MM.1S (cell line): ENCODE measurements around the gene BRINP2.

Experiments used
- DNase-seq: peaks from one replicate; pipeline ENCODE4 v3.0.0-alpha.2; 2015
- H2AFZ ChIP-seq: fragments of 300-600 bp; sonication (generic); 2 replicates; pipeline ENCODE4 v1.6.0; 2016; ENCODE audit warnings: antibody characterized with exemption, low read length
- H3F3A ChIP-seq: fragments of 300-600 bp; sonication (generic); 2 replicates; pipeline ENCODE4 v1.6.1; 2016; ENCODE audit warnings: mild to moderate bottlenecking, antibody characterized with exemption, low read length, moderate library complexity, mixed read lengths; ENCODE audit not compliant: insufficient read depth
- H3K27ac ChIP-seq: fragments of 300-600 bp; sonication (generic); 2 replicates; pipeline ENCODE4 v1.5.1; 2016; ENCODE audit warnings: mild to moderate bottlenecking, low read length
- H3K27me3 ChIP-seq: fragments of 300-600 bp; sonication (generic); replicated peaks from 2 replicates; pipeline ENCODE4 v1.6.0; 2016; ENCODE audit warnings: low read length; ENCODE audit not compliant: insufficient read depth
- H3K36me3 ChIP-seq: fragments of 300-600 bp; sonication (generic); replicated peaks from 2 replicates; pipeline ENCODE4 v1.6.1; 2016; ENCODE audit warnings: mild to moderate bottlenecking, low read length, mixed read lengths; ENCODE audit not compliant: insufficient read depth
- H3K4me1 ChIP-seq: fragments of 300-600 bp; sonication (generic); 2 replicates; pipeline ENCODE4 v1.6.1; 2016; ENCODE audit warnings: low read length, mixed read lengths
- H3K4me2 ChIP-seq: fragments of 300-600 bp; sonication (generic); 2 replicates; pipeline ENCODE4 v1.6.0; 2016; ENCODE audit warnings: low read depth, low read length
- H3K4me3 ChIP-seq: fragments of 300-600 bp; sonication (generic); 2 replicates; pipeline ENCODE4 v1.5.1; 2016; ENCODE audit warnings: low read length, mixed read lengths
- H3K79me2 ChIP-seq: fragments of 300-600 bp; sonication (generic); 2 replicates; pipeline ENCODE4 v1.6.1; 2016; ENCODE audit warnings: mixed run types, low read length, mixed read lengths
- H3K9ac ChIP-seq: fragments of 300-600 bp; sonication (generic); 2 replicates; pipeline ENCODE4 v1.6.1; 2016; ENCODE audit warnings: low read length, mixed read lengths
- H3K9me2 ChIP-seq: fragments of 300-600 bp; sonication (generic); replicated peaks from 2 replicates; pipeline ENCODE4 v1.6.1; 2016; ENCODE audit warnings: mild to moderate bottlenecking, low read length, mixed read lengths; ENCODE audit not compliant: insufficient read depth
- H3K9me3 ChIP-seq: fragments of 300-600 bp; sonication (generic); replicated peaks from 2 replicates; pipeline ENCODE4 v1.6.1; 2016; ENCODE audit warnings: mild to moderate bottlenecking, low read length, mixed read lengths; ENCODE audit not compliant: insufficient read depth
- H4K20me1 ChIP-seq: fragments of 300-600 bp; sonication (generic); 2 replicates; pipeline ENCODE4 v1.6.1; 2016; ENCODE audit warnings: mild to moderate bottlenecking, low read length, moderate library complexity, mixed read lengths; ENCODE audit not compliant: insufficient read depth
- CTCF ChIP-seq: fragments of 300-600 bp; sonication (generic); IDR thresholded peaks from 2 replicates; pipeline ENCODE4 v1.5.1; 2016; ENCODE audit warnings: antibody characterized with exemption, low read length, mixed read lengths
- EZH2 ChIP-seq: fragments of 300-600 bp; sonication (generic); optimal IDR thresholded peaks from 2 replicates; pipeline ENCODE3; 2017; ENCODE audit warnings: low read depth, mild to moderate bottlenecking, antibody characterized with exemption, low read length, mixed read lengths
- EZH2phosphoT487 ChIP-seq: fragments of 300-600 bp; sonication (generic); IDR thresholded peaks from 2 replicates; pipeline ENCODE4 v1.6.1; 2018; ENCODE audit warnings: antibody characterized with exemption, low read length

The BRINP2 gene

GRCh38 chr1:177309880-177310279, 139.1 kb downstream of the BRINP2 start:
- H3K4me3 ChIP-seq = no peak overlapping the region
- H3K27ac ChIP-seq = no peak overlapping the region
- H3K79me2 ChIP-seq = no peaks in the 10 kb centered on the region
- H4K20me1 ChIP-seq = no peaks in the 10 kb centered on the region
- no peak overlapping the region for H3K9ac ChIP-seq
- H2AFZ ChIP-seq = no peak overlapping the region
- H3K36me3 ChIP-seq = no peaks in the 10 kb centered on the region
- no peaks in the 10 kb centered on the region for H3K4me1 ChIP-seq
- no peak for TF ChIP-seq CTCF
- no peak for TF ChIP-seq EZH2
- no peak for TF ChIP-seq EZH2phosphoT487
- H3K27me3 ChIP-seq = no peaks in the 10 kb centered on the region
- H3K9me2 ChIP-seq = no peaks in the 10 kb centered on the region
- no peaks in the 10 kb centered on the region for H3K9me3 ChIP-seq
- no peaks in the 10 kb centered on the region for H3F3A ChIP-seq
- H3K4me2 ChIP-seq = no peak overlapping the region
- no peak for DNase-seq

DNA sequence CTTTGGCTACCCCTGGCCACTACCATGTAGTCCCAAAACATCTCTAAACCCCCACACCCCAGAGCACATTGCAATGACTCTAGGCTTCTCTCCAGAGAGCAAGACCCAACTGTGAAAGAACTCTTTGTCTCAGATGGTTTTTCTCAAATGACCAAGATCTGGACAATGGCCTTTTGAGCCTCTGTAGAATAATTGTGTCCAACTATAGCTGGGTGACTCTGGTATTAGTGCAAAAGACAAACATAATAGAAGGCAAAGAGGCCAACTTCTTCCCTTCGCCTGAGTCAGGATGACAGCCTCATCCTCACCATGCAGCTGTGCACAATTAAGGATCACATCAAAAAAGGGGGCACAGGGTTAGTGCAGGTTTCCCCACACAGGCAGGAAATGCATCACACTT, 139.6 kb downstream of the BRINP2 start:
- H3K4me1 ChIP-seq = no peaks in the 10 kb centered on the region
- no peak for TF ChIP-seq EZH2
- no peak for TF ChIP-seq EZH2phosphoT487
- no peak for TF ChIP-seq CTCF

GRCh38 chr1:177311111-177311510, 140.4 kb downstream of the BRINP2 start:
- Histone ChIP-seq H3K79me2 (no peaks in the 10 kb centered on the region), H4K20me1 (no peaks in the 10 kb centered on the region), H3K4me2 (no peak overlapping the region), H3K4me1 (no peaks in the 10 kb centered on the region), H3K9ac (no peak overlapping the region), H3F3A (no peaks in the 10 kb centered on the region), H3K4me3 (no peak overlapping the region), H3K36me3 (no peaks in the 10 kb centered on the region), H3K9me2 (no peaks in the 10 kb centered on the region), H2AFZ (no peak overlapping the region), H3K9me3 (no peaks in the 10 kb centered on the region), H3K27me3 (no peaks in the 10 kb centered on the region), H3K27ac (no peak overlapping the region)
- TF ChIP-seq EZH2 (no peak), CTCF (no peak), EZH2phosphoT487 (no peak)
- no peak for DNase-seq

More for the DNA sequence above, 139.6 kb downstream of the BRINP2 start:
- Histone ChIP-seq H3K27me3 (no peaks in the 10 kb centered on the region), H3F3A (no peaks in the 10 kb centered on the region), H3K9me2 (no peaks in the 10 kb centered on the region), H3K9ac (no peak overlapping the region), H4K20me1 (no peaks in the 10 kb centered on the region), H3K9me3 (no peaks in the 10 kb centered on the region), H3K27ac (no peak overlapping the region), H2AFZ (no peak overlapping the region), H3K36me3 (no peaks in the 10 kb centered on the region), H3K4me2 (no peak overlapping the region), H3K4me3 (no peak overlapping the region), H3K79me2 (no peaks in the 10 kb centered on the region)
- no peak for DNase-seq
